Measurements from ENCODE around the gene SPEF2. TPM values are rescaled to one million over a fixed set of nuclear protein-coding genes. Genes with fewer than 3 reads are reported as not detected.

SPEF2 gene
- total and polyA plus RNA-seq, 2 of the 13 experiments (the other 11 are each of a cell fraction or from before 2014, with no cell fraction given): 1.5 to 2.3 TPM

GRCh38 chr5:35755966-35756365 lies 138.3 kb downstream of the SPEF2 start:
- Histone ChIP-seq H4K20me1 (ENCODE audit: insufficient read depth, low read length) (no peaks in the 10 kb centered on the region), H3K36me3 (replicated peaks in 1 of 2; ENCODE audit: control insufficient read depth in 1 of 2, insufficient read depth in 2 of 2, low read length in 2 of 2) (no peaks in the 10 kb centered on the region), H3K4me3 (replicated peaks in 1 of 3; ENCODE audit: insufficient read depth in 1 of 3, low read depth in 2 of 3, low read length in 3 of 3) (no peak overlapping the region), H2AFZ (ENCODE audit: low read length) (no peak overlapping the region), H3K79me2 (ENCODE audit: insufficient read depth, low read length) (no peaks in the 10 kb centered on the region), H3K27ac (ENCODE audit: extremely low read length, insufficient read depth, low read length) (no peak overlapping the region), H3K4me2 (ENCODE audit: low read depth, low read length) (no peak overlapping the region), H3K27me3 (ENCODE audit: control insufficient read depth in 1 of 2, insufficient read depth in 2 of 2, low read length in 2 of 2) (no peaks in the 10 kb centered on the region), H3K9me3 (ENCODE audit: low read length) (no peaks in the 10 kb centered on the region), H3K9ac (ENCODE audit: insufficient read depth, low read depth, low read length) (no peak overlapping the region), H3K4me1 (ENCODE audit: insufficient read depth, low read length) (peaks cover 8% of the 10 kb centered on the region)
- WGBS (ENCODE audit: low lambda C conversion rate): 24% methylated on average over 5 of the region's 5 CpGs
- CTCF ChIA-PET (ENCODE audit: low intra/inter-chr PET ratio, low total read pairs): no interaction called here
- no peak for TF ChIP-seq MLLT10 (CRISPR knock-in tag; IDR thresholded peaks at IDR 0.05)
- no peak for TF ChIP-seq SOX5 (CRISPR knock-in tag; IDR thresholded peaks at IDR 0.05; ENCODE audit: borderline replicate concordance)
- no peak for TF ChIP-seq ZC3H4 (CRISPR knock-in tag; IDR thresholded peaks at IDR 0.05; ENCODE audit: borderline replicate concordance)
- no peak for TF ChIP-seq HOXA5 (CRISPR knock-in tag; IDR thresholded peaks at IDR 0.05)
- TF ChIP-seq MEIS2 (CRISPR knock-in tag; IDR thresholded peaks at IDR 0.05): no peak
- no peak for TF ChIP-seq FOXC1 (CRISPR knock-in tag; IDR thresholded peaks at IDR 0.05; ENCODE audit: borderline replicate concordance)
- TF ChIP-seq ZNF784 (CRISPR knock-in tag; IDR thresholded peaks at IDR 0.05; ENCODE audit: borderline replicate concordance): no peak
- no peak for TF ChIP-seq BCL6 (CRISPR knock-in tag; IDR thresholded peaks at IDR 0.05)
- no peak for TF ChIP-seq NCOR1 (IDR thresholded peaks at IDR 0.05; ENCODE audit: borderline replicate concordance, low read length)
- no TSS peak for BruUV-seq (replicated peaks)
- DNase-seq (ENCODE audit: low spot score) (no peak), ATAC-seq (no peak), FAIRE-seq (no peak)
- POLR2A ChIA-PET: no interaction called here
- in situ Hi-C loops (cut with HindIII; ENCODE audit: extremely low pct_ligation_motif_present, low pct_unique_long_range_greater_than_20kb) (no loop called here), intact Hi-C loops (cut with micrococcal nuclease; ENCODE audit: unreplicated experiment) (no loop called here)

GRCh38 chr5:35758151-35758724 lies 140.6 kb downstream of the SPEF2 start:
- Histone ChIP-seq H3K27ac (ENCODE audit: extremely low read length, insufficient read depth, low read length) (no peak overlapping the region), H3K4me3 (replicated peaks in 1 of 3; ENCODE audit: insufficient read depth in 1 of 3, low read depth in 2 of 3, low read length in 3 of 3) (no peak overlapping the region), H3K4me1 (ENCODE audit: insufficient read depth, low read length) (peaks cover 8% of the 10 kb centered on the region), H2AFZ (ENCODE audit: low read length) (no peak overlapping the region), H3K36me3 (replicated peaks in 1 of 2; ENCODE audit: control insufficient read depth in 1 of 2, insufficient read depth in 2 of 2, low read length in 2 of 2) (no peaks in the 10 kb centered on the region), H3K4me2 (ENCODE audit: low read depth, low read length) (no peak overlapping the region; the same call in 1 of the 2 replicates), H3K79me2 (ENCODE audit: insufficient read depth, low read length) (no peaks in the 10 kb centered on the region), H3K9ac (ENCODE audit: insufficient read depth, low read depth, low read length) (no peak overlapping the region), H4K20me1 (ENCODE audit: insufficient read depth, low read length) (no peaks in the 10 kb centered on the region), H3K27me3 (ENCODE audit: control insufficient read depth in 1 of 2, insufficient read depth in 2 of 2, low read length in 2 of 2) (no peaks in the 10 kb centered on the region), H3K9me3 (ENCODE audit: low read length) (no peaks in the 10 kb centered on the region)
- intact Hi-C loops (cut with micrococcal nuclease; ENCODE audit: unreplicated experiment) (no loop called here), in situ Hi-C loops (cut with HindIII; ENCODE audit: extremely low pct_ligation_motif_present, low pct_unique_long_range_greater_than_20kb) (no loop called here)
- 1% methylated on average over 5 of the region's 5 CpGs for WGBS (ENCODE audit: low lambda C conversion rate)
- ATAC-seq: peak; percentile 78
- DNase-seq (ENCODE audit: low spot score): peak; percentile 10
- no peak for FAIRE-seq
- CTCF ChIA-PET (ENCODE audit: low intra/inter-chr PET ratio, low total read pairs): no interaction called here
- POLR2A ChIA-PET: no interaction called here
- BruUV-seq (replicated peaks): no TSS peak
- TF ChIP-seq ARID5B (CRISPR knock-in tag; IDR thresholded peaks at IDR 0.05) (0 out of 2 replicates have a peak, but pooled peaks have one; percentile 28), SNAPC2 (CRISPR knock-in tag; IDR thresholded peaks at IDR 0.05) (no peak), NR2F6 (IDR thresholded peaks at IDR 0.05) (0 out of 2 replicates have a peak, but pooled peaks have one; percentile 28), NR2F6 (CRISPR knock-in tag; IDR thresholded peaks at IDR 0.05) (no peak), TFAP4 (IDR thresholded peaks at IDR 0.05; ENCODE audit: borderline replicate concordance, low read depth) (0 out of 2 replicates have a peak, but pooled peaks have one; percentile 33), FOXA1 (IDR thresholded peaks at IDR 0.05) (no peak), FOXA1 (CRISPR knock-in tag; IDR thresholded peaks at IDR 0.05) (0 out of 2 replicates have a peak, but pooled peaks have one; percentile 4)
